HepG2 (cell line): ENCODE results near the gene PXMP4. TPM values are rescaled to one million over a fixed set of nuclear protein-coding genes. Genes with fewer than 3 reads are reported as not detected.

ENCODE experiments used
- BHLHE40 ChIP-seq: IDR thresholded peaks from 2 replicates; pipeline ENCODE4 v1.6.1; 2011; ENCODE audit warnings: low read length, improper control_type of control experiment
- BRD4 ChIP-seq: sonication (generic); formaldehyde crosslinking; IDR thresholded peaks from 2 replicates; pipeline ENCODE4 v1.4.0; 2020; ENCODE audit warnings: missing genetic modification reagents
- CBFB ChIP-seq: sonication (generic); formaldehyde crosslinking; IDR thresholded peaks from 2 replicates; pipeline ENCODE4 v1.4.0; 2020; ENCODE audit warnings: missing genetic modification reagents
- FOSL2 ChIP-seq: sonication (generic); formaldehyde crosslinking; IDR thresholded peaks from 2 replicates; pipeline ENCODE4 v1.4.0; 2020; ENCODE audit warnings: missing genetic modification reagents
- FOXO1 ChIP-seq: sonication (generic); formaldehyde crosslinking; IDR thresholded peaks from 2 replicates; pipeline ENCODE4 v1.4.0; 2020; ENCODE audit warnings: missing genetic modification reagents
- GATA4 ChIP-seq: sonication (generic); IDR thresholded peaks from 2 replicates; pipeline ENCODE4 v1.6.1; 2016; ENCODE audit warnings: antibody characterized with exemption, low read depth, borderline replicate concordance
- KLF16 ChIP-seq, 2 experiments: sonication (generic) in 1 of 2; formaldehyde crosslinking in 1 of 2; IDR thresholded peaks; 2 replicates each; pipeline versions ENCODE4 v1.6.1 to v1.8.0; 2016 to 2023; ENCODE audit warnings: missing genetic modification reagents in 2 of 2, missing compliant biosample characterization in 1 of 2
- NCOA2 ChIP-seq: sonication (generic); formaldehyde crosslinking; IDR thresholded peaks from 2 replicates; pipeline ENCODE4 v1.8.0; 2022; ENCODE audit warnings: inconsistent platforms
- PLRG1 ChIP-seq: fragments of 450-650 bp; conservative IDR thresholded peaks from 2 replicates; pipeline ENCODE4 v1.6.1; 2016
- PRPF4 ChIP-seq: fragments of 200-400 bp; formaldehyde crosslinking; IDR thresholded peaks from 2 replicates; pipeline ENCODE4 v1.6.1; 2016; ENCODE audit warnings: low read length, low read depth; ENCODE audit not compliant: poor library complexity, severe bottlenecking
- PTBP1 ChIP-seq: fragments of 200-400 bp; formaldehyde crosslinking; IDR thresholded peaks from 2 replicates; pipeline ENCODE4 v1.6.1; 2018; ENCODE audit warnings: low read length, low read depth; ENCODE audit not compliant: poor library complexity, severe bottlenecking
- RBAK ChIP-seq: sonication (generic); formaldehyde crosslinking; IDR thresholded peaks from 2 replicates; pipeline ENCODE4 v1.5.1; 2020; ENCODE audit warnings: mild to moderate bottlenecking, missing genetic modification reagents
- RNF2 ChIP-seq: fragments of 450-650 bp; conservative IDR thresholded peaks from 2 replicates; pipeline ENCODE4 v1.6.1; 2016; ENCODE audit warnings: low read depth
- TOPORS ChIP-seq: sonication (generic); formaldehyde crosslinking; IDR thresholded peaks from 2 replicates; pipeline ENCODE4 v1.8.0; 2023; ENCODE audit warnings: mild to moderate bottlenecking, missing genetic modification reagents
- ZEB1 ChIP-seq: IDR thresholded peaks from 2 replicates; pipeline ENCODE4 v1.6.1; 2012; ENCODE audit warnings: mild to moderate bottlenecking, low read depth, inconsistent platforms; ENCODE audit not compliant: insufficient replicate concordance
- ZNF10 ChIP-seq: sonication (generic); formaldehyde crosslinking; IDR thresholded peaks from 2 replicates; pipeline ENCODE4 v1.4.0; 2020; ENCODE audit warnings: mild to moderate bottlenecking, low read depth, missing genetic modification reagents, borderline replicate concordance
- ZNF350 ChIP-seq: sonication (generic); formaldehyde crosslinking; IDR thresholded peaks from 2 replicates; pipeline ENCODE4 v1.4.0; 2020; ENCODE audit warnings: mild to moderate bottlenecking, low read depth, missing genetic modification reagents, borderline replicate concordance
- ZNF652 ChIP-seq: IDR thresholded peaks from 2 replicates; pipeline ENCODE4 v1.6.1; 2016; ENCODE audit warnings: low read depth, borderline replicate concordance
- ZNF782 ChIP-seq: sonication (generic); formaldehyde crosslinking; IDR thresholded peaks from 2 replicates; pipeline ENCODE4 v1.4.0; 2020; ENCODE audit warnings: missing genetic modification reagents, mild to moderate bottlenecking, borderline replicate concordance
- ZNF816 ChIP-seq: sonication (generic); formaldehyde crosslinking; IDR thresholded peaks from 2 replicates; pipeline ENCODE4 v1.8.0; 2022; ENCODE audit warnings: missing genetic modification reagents, mild to moderate bottlenecking, borderline replicate concordance
- ZSCAN22 ChIP-seq: sonication (generic); formaldehyde crosslinking; IDR thresholded peaks from 2 replicates; pipeline ENCODE4 v1.4.0; 2020; ENCODE audit warnings: mild to moderate bottlenecking, missing genetic modification reagents
- ZSCAN29 ChIP-seq: sonication (generic); formaldehyde crosslinking; conservative IDR thresholded peaks from 2 replicates; pipeline ENCODE4 v1.4.0; 2020; ENCODE audit warnings: mild to moderate bottlenecking, missing genetic modification reagents
- polyA plus RNA-seq, 8 experiments: library from polyadenylated mRNA; depleted of rRNA in 3 of 8; stranded (reverse) in 7 of 8; unstranded in 1 of 8; fragments of >200 nt; fragmentation: Illumina TruSeq in 4 of 8; extraction: Trizol in 4 of 8; gene quantifications; 2 replicates each; pipeline versions ENCODE4 v1.2.1 to v1.2.3, GENCODE V29; 2011 to 2016; ENCODE audit warnings: low read depth in 4 of 8, missing spikeins in 1 of 8, mixed read lengths in 1 of 8; ENCODE audit not compliant: insufficient read depth in 1 of 8
- total RNA-seq, 5 experiments: library from RNA; depleted of rRNA; stranded (reverse); fragments of >200 nt; fragmentation: Illumina TruSeq; extraction: Trizol; gene quantifications; 2 replicates each; pipeline ENCODE4 v1.2.3, GENCODE V29; 2016; ENCODE audit warnings: low read depth in 1 of 5
- TF ChIP-seq, protein P1 (sequence below): sonication (generic); formaldehyde crosslinking; IDR thresholded peaks from 2 replicates; pipeline ENCODE4 v1.4.0; 2020; ENCODE audit warnings: missing genetic modification reagents
- TF ChIP-seq, protein P2 (sequence below): sonication (generic); formaldehyde crosslinking; IDR thresholded peaks from 2 replicates; pipeline ENCODE4 v1.9.0; 2021; ENCODE audit warnings: missing genetic modification reagents, mild to moderate bottlenecking, borderline replicate concordance
- TF ChIP-seq, protein P3 (sequence below): sonication (generic); formaldehyde crosslinking; IDR thresholded peaks from 2 replicates; pipeline ENCODE4 v1.8.0; 2022; ENCODE audit warnings: mild to moderate bottlenecking, missing genetic modification reagents; ENCODE audit not compliant: insufficient replicate concordance

PXMP4 gene
- total and polyA plus RNA-seq, 2 of the 13 experiments (the other 11 are each of a cell fraction or from before 2014, with no cell fraction given): not detected

DNA sequence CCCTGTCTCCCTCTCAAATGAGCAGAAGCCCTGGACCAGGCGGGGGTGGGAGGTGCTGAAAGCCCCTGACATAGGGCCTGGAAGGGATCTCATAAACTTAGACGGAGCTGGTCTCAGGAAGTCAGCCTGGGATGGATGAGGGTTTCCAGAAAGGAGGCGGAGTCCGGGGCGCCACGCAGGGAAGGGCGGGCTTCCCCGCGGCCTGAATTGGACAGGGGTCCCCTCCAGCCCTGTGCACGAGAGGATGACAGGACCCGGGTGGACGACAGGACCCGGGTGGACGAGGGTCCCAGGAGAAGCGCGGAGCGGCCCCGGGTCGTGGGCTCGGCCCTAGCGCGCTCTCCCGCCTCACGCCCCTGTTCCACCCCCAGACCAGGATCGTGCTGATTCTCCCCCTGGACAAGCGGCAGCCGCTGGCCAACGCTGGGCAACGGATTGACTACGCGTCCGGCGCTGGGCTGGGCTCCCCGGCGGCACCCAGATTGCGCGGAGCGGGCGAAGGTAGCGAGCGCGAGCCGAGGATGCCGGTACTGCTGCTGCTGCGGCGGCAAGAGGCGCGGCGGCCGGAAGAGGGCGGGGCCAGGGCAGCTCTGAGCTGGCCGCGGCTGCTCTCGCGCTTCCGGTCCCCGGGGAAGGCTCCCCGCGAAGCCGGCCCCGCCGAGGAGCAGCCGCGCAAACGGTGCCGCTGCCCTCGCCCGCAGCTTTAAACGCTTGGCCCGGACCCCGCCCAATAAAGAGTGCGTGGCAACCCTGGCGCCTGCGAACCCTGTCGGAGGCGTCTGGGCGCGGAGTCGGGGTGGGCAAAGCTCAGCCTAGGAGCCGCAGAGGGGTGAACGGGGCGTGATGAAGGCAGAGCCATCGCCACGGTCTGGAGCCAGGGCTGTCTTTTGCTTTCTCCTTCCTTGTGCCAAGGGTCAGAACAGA, 56.7 kb downstream of the PXMP4 start (continued):
- peak; percentile 88 for TF ChIP-seq ZNF816 (CRISPR knock-in tag)
- TF ChIP-seq ZNF350 (CRISPR knock-in tag): peak; percentile 90
- TF ChIP-seq PTBP1: peak; percentile 31
- peak; percentile 99 for TF ChIP-seq TOPORS
- TF ChIP-seq, protein P1, sequence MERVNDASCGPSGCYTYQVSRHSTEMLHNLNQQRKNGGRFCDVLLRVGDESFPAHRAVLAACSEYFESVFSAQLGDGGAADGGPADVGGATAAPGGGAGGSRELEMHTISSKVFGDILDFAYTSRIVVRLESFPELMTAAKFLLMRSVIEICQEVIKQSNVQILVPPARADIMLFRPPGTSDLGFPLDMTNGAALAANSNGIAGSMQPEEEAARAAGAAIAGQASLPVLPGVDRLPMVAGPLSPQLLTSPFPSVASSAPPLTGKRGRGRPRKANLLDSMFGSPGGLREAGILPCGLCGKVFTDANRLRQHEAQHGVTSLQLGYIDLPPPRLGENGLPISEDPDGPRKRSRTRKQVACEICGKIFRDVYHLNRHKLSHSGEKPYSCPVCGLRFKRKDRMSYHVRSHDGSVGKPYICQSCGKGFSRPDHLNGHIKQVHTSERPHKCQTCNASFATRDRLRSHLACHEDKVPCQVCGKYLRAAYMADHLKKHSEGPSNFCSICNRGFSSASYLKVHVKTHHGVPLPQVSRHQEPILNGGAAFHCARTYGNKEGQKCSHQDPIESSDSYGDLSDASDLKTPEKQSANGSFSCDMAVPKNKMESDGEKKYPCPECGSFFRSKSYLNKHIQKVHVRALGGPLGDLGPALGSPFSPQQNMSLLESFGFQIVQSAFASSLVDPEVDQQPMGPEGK: no peak; the same call in 1 of the 2 replicates
- TF ChIP-seq, protein P2, sequence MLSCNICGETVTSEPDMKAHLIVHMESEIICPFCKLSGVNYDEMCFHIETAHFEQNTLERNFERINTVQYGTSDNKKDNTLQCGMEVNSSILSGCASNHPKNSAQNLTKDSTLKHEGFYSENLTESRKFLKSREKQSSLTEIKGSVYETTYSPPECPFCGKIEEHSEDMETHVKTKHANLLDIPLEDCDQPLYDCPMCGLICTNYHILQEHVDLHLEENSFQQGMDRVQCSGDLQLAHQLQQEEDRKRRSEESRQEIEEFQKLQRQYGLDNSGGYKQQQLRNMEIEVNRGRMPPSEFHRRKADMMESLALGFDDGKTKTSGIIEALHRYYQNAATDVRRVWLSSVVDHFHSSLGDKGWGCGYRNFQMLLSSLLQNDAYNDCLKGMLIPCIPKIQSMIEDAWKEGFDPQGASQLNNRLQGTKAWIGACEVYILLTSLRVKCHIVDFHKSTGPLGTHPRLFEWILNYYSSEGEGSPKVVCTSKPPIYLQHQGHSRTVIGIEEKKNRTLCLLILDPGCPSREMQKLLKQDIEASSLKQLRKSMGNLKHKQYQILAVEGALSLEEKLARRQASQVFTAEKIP (CRISPR knock-in tag): no peak
- TF ChIP-seq RNF2: peak; percentile 45; the same call in 1 of the 2 replicates
- TF ChIP-seq ZNF652 (CRISPR knock-in tag): no peak
- TF ChIP-seq BHLHE40: peak; percentile 38; the same call in 1 of the 2 replicates
- TF ChIP-seq, protein P3, sequence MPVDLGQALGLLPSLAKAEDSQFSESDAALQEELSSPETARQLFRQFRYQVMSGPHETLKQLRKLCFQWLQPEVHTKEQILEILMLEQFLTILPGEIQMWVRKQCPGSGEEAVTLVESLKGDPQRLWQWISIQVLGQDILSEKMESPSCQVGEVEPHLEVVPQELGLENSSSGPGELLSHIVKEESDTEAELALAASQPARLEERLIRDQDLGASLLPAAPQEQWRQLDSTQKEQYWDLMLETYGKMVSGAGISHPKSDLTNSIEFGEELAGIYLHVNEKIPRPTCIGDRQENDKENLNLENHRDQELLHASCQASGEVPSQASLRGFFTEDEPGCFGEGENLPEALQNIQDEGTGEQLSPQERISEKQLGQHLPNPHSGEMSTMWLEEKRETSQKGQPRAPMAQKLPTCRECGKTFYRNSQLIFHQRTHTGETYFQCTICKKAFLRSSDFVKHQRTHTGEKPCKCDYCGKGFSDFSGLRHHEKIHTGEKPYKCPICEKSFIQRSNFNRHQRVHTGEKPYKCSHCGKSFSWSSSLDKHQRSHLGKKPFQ (CRISPR knock-in tag): peak; percentile 91
- peak; percentile 22 to 93; a peak in 2 of 4 replicates for TF ChIP-seq KLF16 (CRISPR knock-in tag; IDR thresholded peaks at IDR 0.05)
- TF ChIP-seq ZSCAN22 (CRISPR knock-in tag): no peak
- no peak; the same call in none of the 2 replicates for TF ChIP-seq NCOA2
- TF ChIP-seq BRD4 (CRISPR knock-in tag): peak; percentile 71
- TF ChIP-seq PRPF4: no peak
- peak; percentile 78; the same call in 1 of the 2 replicates for TF ChIP-seq GATA4
- no peak; the same call in 1 of the 2 replicates for TF ChIP-seq ZNF782
- no peak for TF ChIP-seq RBAK (CRISPR knock-in tag)
- no peak; the same call in none of the 2 replicates for TF ChIP-seq CBFB
- TF ChIP-seq ZEB1: no peak
- no peak for TF ChIP-seq PLRG1
- peak; percentile 41 for TF ChIP-seq FOSL2 (CRISPR knock-in tag)
- TF ChIP-seq FOXO1 (CRISPR knock-in tag): no peak; the same call in 1 of the 2 replicates
- TF ChIP-seq ZSCAN29: no peak
- no peak for TF ChIP-seq ZNF10 (CRISPR knock-in tag)
